22Rv1 (cell line): ENCODE results near the gene FAM227B.
"Not testable (repeated sequence)": the region's sequence is repeated elsewhere in the genome, so short reads cannot be mapped to it uniquely, and the experiment has no call there.

Source experiments
- H3K27ac ChIP-seq: fragments of 450-650 bp; 2 replicates; pipeline ENCODE4 v1.5.1; 2017
- CTCF ChIP-seq: fragments of 450-650 bp; IDR thresholded peaks from 2 replicates; pipeline ENCODE4 v1.5.1; 2017; ENCODE audit warnings: mild to moderate bottlenecking
- ZFX ChIP-seq: fragments of 450-650 bp; IDR thresholded peaks from 2 replicates; pipeline ENCODE4 v1.6.1; 2017; ENCODE audit warnings: antibody characterized with exemption, borderline replicate concordance

The FAM227B gene

GRCh38 chr15:49625460-49626036 is 4.9 kb upstream of the FAM227B start:
- no peak overlapping the region; the same call in 1 of the 2 replicates for H3K27ac ChIP-seq
- TF ChIP-seq CTCF (no peak), ZFX (no peak)

GRCh38 chr15:49624056-49624455 is 3.4 kb upstream of the FAM227B start:
- H3K27ac ChIP-seq, result no peak overlapping the region
- TF ChIP-seq ZFX (no peak), CTCF (no peak)

GRCh38 chr15:49622561-49622960 is 1.9 kb upstream of the FAM227B start:
- H3K27ac ChIP-seq, result no peak overlapping the region
- no peak for TF ChIP-seq ZFX
- no peak for TF ChIP-seq CTCF

GRCh38 chr15:49621887-49622286 is 1.3 kb upstream of the FAM227B start:
- H3K27ac ChIP-seq, result peak overlapping the region; percentile 73; the same call in 1 of the 2 replicates
- no peak for TF ChIP-seq CTCF
- no peak for TF ChIP-seq ZFX

- peak overlapping the region; percentile 73 for H3K27ac ChIP-seq
- TF ChIP-seq CTCF (no peak), ZFX (no peak)
Measured at GRCh38 chr15:49621401-49621811, 788 bp upstream of the FAM227B start.

GRCh38 chr15:49620199-49620598 is 419 bp downstream of the FAM227B start:
- TF ChIP-seq CTCF, result no peak
- no peak for TF ChIP-seq ZFX
- H3K27ac ChIP-seq, result peak overlapping the region; percentile 73

GRCh38 chr15:49619226-49619625 is 1.4 kb downstream of the FAM227B start:
- no peak overlapping the region for H3K27ac ChIP-seq

GRCh38 chr15:49612240-49612639 is 8.4 kb downstream of the FAM227B start:
- not testable (repeated sequence) for H3K27ac ChIP-seq

More at GRCh38 chr15:49619226-49619625, 1.4 kb downstream of the FAM227B start:
- no peak for TF ChIP-seq CTCF
- no peak for TF ChIP-seq ZFX
